ENCODE measurements around the gene TRMT44.

The TRMT44 gene

GRCh38 chr4:8497762-8498161 lies 57.2 kb downstream of the TRMT44 start:
- DNase-seq (ENCODE audit: low spot score): no peak
- in situ Hi-C loops (cut with MboI; ENCODE audit: low pct_unique_long_range_greater_than_20kb, low sequenced_read_pairs, unreplicated experiment): no loop called here
- TF ChIP-seq, protein P1, sequence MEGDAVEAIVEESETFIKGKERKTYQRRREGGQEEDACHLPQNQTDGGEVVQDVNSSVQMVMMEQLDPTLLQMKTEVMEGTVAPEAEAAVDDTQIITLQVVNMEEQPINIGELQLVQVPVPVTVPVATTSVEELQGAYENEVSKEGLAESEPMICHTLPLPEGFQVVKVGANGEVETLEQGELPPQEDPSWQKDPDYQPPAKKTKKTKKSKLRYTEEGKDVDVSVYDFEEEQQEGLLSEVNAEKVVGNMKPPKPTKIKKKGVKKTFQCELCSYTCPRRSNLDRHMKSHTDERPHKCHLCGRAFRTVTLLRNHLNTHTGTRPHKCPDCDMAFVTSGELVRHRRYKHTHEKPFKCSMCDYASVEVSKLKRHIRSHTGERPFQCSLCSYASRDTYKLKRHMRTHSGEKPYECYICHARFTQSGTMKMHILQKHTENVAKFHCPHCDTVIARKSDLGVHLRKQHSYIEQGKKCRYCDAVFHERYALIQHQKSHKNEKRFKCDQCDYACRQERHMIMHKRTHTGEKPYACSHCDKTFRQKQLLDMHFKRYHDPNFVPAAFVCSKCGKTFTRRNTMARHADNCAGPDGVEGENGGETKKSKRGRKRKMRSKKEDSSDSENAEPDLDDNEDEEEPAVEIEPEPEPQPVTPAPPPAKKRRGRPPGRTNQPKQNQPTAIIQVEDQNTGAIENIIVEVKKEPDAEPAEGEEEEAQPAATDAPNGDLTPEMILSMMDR (IDR thresholded peaks at IDR 0.05; ENCODE audit: extremely low read depth, insufficient read depth, missing control alignments): no peak

- DNase-seq (ENCODE audit: low spot score): no peak
- TF ChIP-seq, protein P1 (IDR thresholded peaks at IDR 0.05; ENCODE audit: extremely low read depth, insufficient read depth, missing control alignments): no peak
- in situ Hi-C loops (cut with MboI; ENCODE audit: low pct_unique_long_range_greater_than_20kb, low sequenced_read_pairs, unreplicated experiment): no loop called here
Observed at GRCh38 chr4:8500966-8501365, 60.4 kb downstream of the TRMT44 start.

DNA sequence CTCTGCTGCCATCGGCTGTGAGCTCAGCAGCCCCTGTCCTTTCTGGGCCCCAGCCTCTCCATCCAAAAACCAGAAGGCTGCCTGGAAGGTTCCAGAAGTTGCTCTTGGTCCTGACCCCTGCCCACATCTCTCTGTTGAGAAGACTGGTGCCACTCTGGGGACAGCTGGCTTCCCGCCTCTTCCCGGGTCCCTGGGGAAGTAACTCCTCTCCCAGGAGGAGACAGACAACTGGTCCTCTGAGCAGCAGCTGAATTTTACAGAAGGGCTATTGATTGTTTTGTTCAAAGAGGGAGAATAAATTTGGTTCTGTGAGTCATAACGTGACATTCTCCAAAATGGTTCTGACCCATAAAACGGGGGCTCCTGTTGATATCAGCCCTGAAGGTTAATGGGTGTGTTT lies 61.2 kb downstream of the TRMT44 start:
- DNase-seq (ENCODE audit: low spot score): no peak
- in situ Hi-C loops (cut with MboI; ENCODE audit: low pct_unique_long_range_greater_than_20kb, low sequenced_read_pairs, unreplicated experiment): no loop called here
- TF ChIP-seq, protein P1 (IDR thresholded peaks at IDR 0.05; ENCODE audit: extremely low read depth, insufficient read depth, missing control alignments): no peak

- TF ChIP-seq, protein P1 (IDR thresholded peaks at IDR 0.05; ENCODE audit: extremely low read depth, insufficient read depth, missing control alignments): no peak
- in situ Hi-C loops (cut with MboI; ENCODE audit: low pct_unique_long_range_greater_than_20kb, low sequenced_read_pairs, unreplicated experiment): no loop called here
Observed at GRCh38 chr4:8502371-8502770, 61.8 kb downstream of the TRMT44 start.

DNA sequence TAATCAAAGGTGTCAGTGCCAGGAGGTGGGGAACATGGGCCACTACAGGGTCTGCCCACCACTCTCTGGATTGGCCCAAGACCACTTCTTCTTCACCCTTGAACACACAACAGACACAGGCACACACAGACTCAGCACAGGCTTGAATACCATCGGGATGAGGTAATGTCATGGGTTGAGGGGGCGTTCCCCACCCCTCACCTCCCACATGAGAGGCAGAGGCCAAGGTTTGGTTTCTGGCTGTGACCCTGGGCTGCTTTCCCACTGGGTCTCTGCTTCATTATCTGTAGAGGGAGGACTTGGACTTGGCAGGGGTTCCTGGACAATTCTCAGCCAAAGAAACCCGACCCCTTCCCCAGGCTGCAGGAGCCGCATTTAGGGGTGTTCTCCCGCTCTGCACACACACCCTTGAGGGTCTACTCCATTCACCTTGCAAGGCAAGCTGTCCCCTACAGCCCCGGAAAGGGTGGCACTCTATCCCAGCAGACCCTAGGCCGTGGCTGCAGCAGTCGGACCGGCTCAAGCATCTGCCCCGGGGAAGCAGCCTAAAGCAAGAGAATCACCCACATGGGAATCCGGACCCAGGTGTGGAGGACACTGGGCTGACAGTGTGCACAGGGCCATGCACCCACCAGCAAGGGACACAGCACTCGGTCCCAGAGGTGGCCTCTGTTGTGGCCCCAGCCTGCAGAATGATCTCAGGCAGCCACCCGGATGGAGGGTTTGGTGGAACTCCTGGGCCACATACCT lies 62.4 kb downstream of the TRMT44 start:
- in situ Hi-C loops (cut with MboI; ENCODE audit: low pct_unique_long_range_greater_than_20kb, low sequenced_read_pairs, unreplicated experiment): no loop called here
- DNase-seq (ENCODE audit: low spot score): no peak
- TF ChIP-seq, protein P1 (IDR thresholded peaks at IDR 0.05; ENCODE audit: extremely low read depth, insufficient read depth, missing control alignments): no peak

More at GRCh38 chr4:8502371-8502770, 61.8 kb downstream of the TRMT44 start:
- no peak for DNase-seq (ENCODE audit: low spot score)

- in situ Hi-C loops (cut with MboI; ENCODE audit: low pct_unique_long_range_greater_than_20kb, low sequenced_read_pairs, unreplicated experiment): no loop called here
- no peak for DNase-seq (ENCODE audit: low spot score)
- TF ChIP-seq, protein P1 (IDR thresholded peaks at IDR 0.05; ENCODE audit: extremely low read depth, insufficient read depth, missing control alignments): no peak
Observed at GRCh38 chr4:8503801-8504200, 63.2 kb downstream of the TRMT44 start.
